ENCODE measurements around the gene GPR78.

The GPR78 gene

GRCh38 chr4:8578717-8579116 is 1.5 kb upstream of the GPR78 start:
- no peak for TF ChIP-seq EZH2phosphoT487 (IDR thresholded peaks at IDR 0.05; ENCODE audit: low read length)
- no peak for TF ChIP-seq EZH2 (optimal IDR thresholded peaks at IDR 0.05; ENCODE audit: low read depth, low read length)
- no peak for TF ChIP-seq CTCF (IDR thresholded peaks at IDR 0.05; ENCODE audit: low read length)
- no peaks in the 10 kb centered on the region for H3K79me2 ChIP-seq (ENCODE audit: low read length)
- H2AFZ ChIP-seq (ENCODE audit: low read length), result no peak overlapping the region
- no peaks in the 10 kb centered on the region for H4K20me1 ChIP-seq (ENCODE audit: insufficient read depth, low read length)
- no peaks in the 10 kb centered on the region for H3K9me2 ChIP-seq (replicated peaks; ENCODE audit: insufficient read depth, low read length)
- H3F3A ChIP-seq (ENCODE audit: insufficient read depth, low read length), result no peaks in the 10 kb centered on the region
- H3K27ac ChIP-seq (ENCODE audit: low read length), result no peak overlapping the region
- H3K9ac ChIP-seq (ENCODE audit: low read length), result no peak overlapping the region
- H3K27me3 ChIP-seq (replicated peaks; ENCODE audit: insufficient read depth, low read length), result peaks cover 62% of the 10 kb centered on the region
- H3K9me3 ChIP-seq (replicated peaks; ENCODE audit: insufficient read depth, low read length), result no peaks in the 10 kb centered on the region
- no peaks in the 10 kb centered on the region for H3K4me1 ChIP-seq (ENCODE audit: low read length)
- no peak overlapping the region for H3K4me2 ChIP-seq (ENCODE audit: low read depth, low read length)
- H3K36me3 ChIP-seq (replicated peaks; ENCODE audit: insufficient read depth, low read length), result no peaks in the 10 kb centered on the region
- no peak for DNase-seq
- H3K4me3 ChIP-seq (ENCODE audit: low read length), result no peak overlapping the region

- Histone ChIP-seq H3K4me2 (ENCODE audit: low read depth, low read length) (no peak overlapping the region), H3K27ac (ENCODE audit: low read length) (no peak overlapping the region), H3K9ac (ENCODE audit: low read length) (no peak overlapping the region), H3F3A (ENCODE audit: insufficient read depth, low read length) (no peaks in the 10 kb centered on the region), H3K27me3 (replicated peaks; ENCODE audit: insufficient read depth, low read length) (peaks cover 69% of the 10 kb centered on the region), H3K4me3 (ENCODE audit: low read length) (no peak overlapping the region), H3K9me2 (replicated peaks; ENCODE audit: insufficient read depth, low read length) (no peaks in the 10 kb centered on the region), H2AFZ (ENCODE audit: low read length) (no peak overlapping the region), H3K9me3 (replicated peaks; ENCODE audit: insufficient read depth, low read length) (no peaks in the 10 kb centered on the region), H3K79me2 (ENCODE audit: low read length) (no peaks in the 10 kb centered on the region), H3K4me1 (ENCODE audit: low read length) (no peaks in the 10 kb centered on the region), H3K36me3 (replicated peaks; ENCODE audit: insufficient read depth, low read length) (no peaks in the 10 kb centered on the region), H4K20me1 (ENCODE audit: insufficient read depth, low read length) (no peaks in the 10 kb centered on the region)
- TF ChIP-seq EZH2 (optimal IDR thresholded peaks at IDR 0.05; ENCODE audit: low read depth, low read length) (no peak), EZH2phosphoT487 (IDR thresholded peaks at IDR 0.05; ENCODE audit: low read length) (no peak), CTCF (IDR thresholded peaks at IDR 0.05; ENCODE audit: low read length) (no peak)
- no peak for DNase-seq
These were observed 469 bp upstream of the GPR78 start for GRCh38 chr4:8579526-8580320.

GRCh38 chr4:8581094-8581861 is 1.1 kb downstream of the GPR78 start:
- Histone ChIP-seq H3K9ac (ENCODE audit: low read length) (no peak overlapping the region), H3K79me2 (ENCODE audit: low read length) (no peaks in the 10 kb centered on the region), H3K4me3 (ENCODE audit: low read length) (no peak overlapping the region), H3K9me2 (replicated peaks; ENCODE audit: insufficient read depth, low read length) (no peaks in the 10 kb centered on the region), H3K36me3 (replicated peaks; ENCODE audit: insufficient read depth, low read length) (no peaks in the 10 kb centered on the region), H2AFZ (ENCODE audit: low read length) (no peak overlapping the region), H4K20me1 (ENCODE audit: insufficient read depth, low read length) (no peaks in the 10 kb centered on the region), H3K4me2 (ENCODE audit: low read depth, low read length) (no peak overlapping the region), H3K9me3 (replicated peaks; ENCODE audit: insufficient read depth, low read length) (no peaks in the 10 kb centered on the region), H3K27me3 (replicated peaks; ENCODE audit: insufficient read depth, low read length) (peaks cover 76% of the 10 kb centered on the region), H3K4me1 (ENCODE audit: low read length) (no peaks in the 10 kb centered on the region), H3F3A (ENCODE audit: insufficient read depth, low read length) (no peaks in the 10 kb centered on the region), H3K27ac (ENCODE audit: low read length) (no peak overlapping the region)
- DNase-seq, result no peak
- TF ChIP-seq CTCF (IDR thresholded peaks at IDR 0.05; ENCODE audit: low read length) (no peak), EZH2 (optimal IDR thresholded peaks at IDR 0.05; ENCODE audit: low read depth, low read length) (no peak), EZH2phosphoT487 (IDR thresholded peaks at IDR 0.05; ENCODE audit: low read length) (no peak)

Data from MM.1S (cell line).